HFF-Myc (cell line): ENCODE results near the gene SPON1.

Source experiments
- DNase-seq: peaks from one replicate; pipeline ENCODE4 v3.0.0-alpha.2; 2011; ENCODE audit warnings: low read depth; ENCODE audit errors: extremely low read depth
- H3K4me3 ChIP-seq: replicated peaks from 2 replicates; pipeline ENCODE4 v1.5.1; 2011; ENCODE audit warnings: low read depth, mild to moderate bottlenecking, control low read depth, low read length
- CTCF ChIP-seq: IDR thresholded peaks from 2 replicates; pipeline ENCODE4 v1.5.1; 2012; ENCODE audit warnings: mild to moderate bottlenecking, low read depth, low read length, control low read depth; ENCODE audit errors: missing control alignments

The SPON1 gene

GRCh38 chr11:14093065-14093464 lies 130.5 kb downstream of the SPON1 start:
- no peak overlapping the region for H3K4me3 ChIP-seq
- no peak for DNase-seq
- no peak for TF ChIP-seq CTCF

GRCh38 chr11:14094481-14095037 lies 132.0 kb downstream of the SPON1 start:
- TF ChIP-seq CTCF: no peak
- DNase-seq: no peak
- H3K4me3 ChIP-seq: no peak overlapping the region

- no peak overlapping the region for H3K4me3 ChIP-seq
- no peak for TF ChIP-seq CTCF
- DNase-seq: no peak
Measured at GRCh38 chr11:14095882-14096281, 133.4 kb downstream of the SPON1 start.

- TF ChIP-seq CTCF: no peak
- H3K4me3 ChIP-seq: no peak overlapping the region
- no peak for DNase-seq
Measured at GRCh38 chr11:14096606-14097005, 134.1 kb downstream of the SPON1 start.

- no peak overlapping the region for H3K4me3 ChIP-seq
- DNase-seq: no peak
- no peak for TF ChIP-seq CTCF
Measured at GRCh38 chr11:14101388-14101787, 138.9 kb downstream of the SPON1 start.

GRCh38 chr11:14102766-14103165 lies 140.2 kb downstream of the SPON1 start:
- H3K4me3 ChIP-seq: no peak overlapping the region
- no peak for TF ChIP-seq CTCF
- DNase-seq: no peak

GRCh38 chr11:14105446-14105845 lies 142.9 kb downstream of the SPON1 start:
- no peak for TF ChIP-seq CTCF
- no peak for DNase-seq
- H3K4me3 ChIP-seq: no peak overlapping the region
